ENCODE measurements around the gene CDC6. TPM values are rescaled to one million over a fixed set of nuclear protein-coding genes. Genes with fewer than 3 reads are reported as not detected.

Gene CDC6
- total and polyA plus RNA-seq, 2 donors (not counting 3 experiments of a cell fraction or from before 2014, with no cell fraction given) = 15.5 to 55.2 TPM

DNA sequence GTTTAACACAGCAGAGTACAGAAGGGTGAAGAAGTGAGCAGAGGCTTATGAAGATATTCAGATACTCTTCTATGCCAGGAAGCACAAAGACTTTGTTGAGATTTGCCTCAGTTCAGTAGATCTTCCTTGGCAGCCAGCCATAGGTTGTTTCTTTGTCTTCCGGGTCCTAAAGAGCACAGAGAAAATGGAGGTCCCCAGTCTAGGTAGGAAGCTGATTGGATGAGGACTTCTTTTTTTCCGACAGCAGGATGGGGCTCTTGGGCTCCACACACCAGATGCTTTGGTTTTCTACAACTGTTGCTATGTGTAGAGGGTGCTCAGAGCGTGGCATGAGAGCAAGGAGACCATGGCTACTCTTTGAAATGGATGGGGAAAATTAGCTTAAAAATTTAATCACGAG, 8.3 kb upstream of the CDC6 start:
- Histone ChIP-seq H3K79me2 (ENCODE audit: control insufficient read depth, insufficient read depth, low read length) (no peaks in the 10 kb centered on the region), H3K4me1 (ENCODE audit: control insufficient read depth, extremely low read depth, insufficient read depth, low read length) (peaks cover 13% of the 10 kb centered on the region), H3K4me3 (replicated peaks in 1 of 3; ENCODE audit: insufficient read depth in 1 of 3, low read depth in 1 of 3, low read length in 3 of 3) (no peak overlapping the region), H3K27ac (ENCODE audit: insufficient read depth, low read depth, low read length) (no peak overlapping the region), H3K9me3 (replicated peaks; ENCODE audit: control insufficient read depth, insufficient read depth, low read length) (no peaks in the 10 kb centered on the region), H3K9ac (replicated peaks; ENCODE audit: extremely low read depth, insufficient read depth, low read length) (no peak overlapping the region), H4K20me1 (replicated peaks; ENCODE audit: control insufficient read depth, extremely low read depth, insufficient read depth, low read length) (no peaks in the 10 kb centered on the region), H3K9me1 (replicated peaks; ENCODE audit: control insufficient read depth, extremely low read depth, insufficient read depth, low read length) (no peaks in the 10 kb centered on the region), H2AFZ (ENCODE audit: low read depth, low read length) (no peak overlapping the region), H3K36me3 (ENCODE audit: control insufficient read depth in 2 of 2, extremely low read depth in 1 of 2, insufficient read depth in 2 of 2, low read length in 2 of 2) (peaks cover 10 to 30% of the 10 kb centered on the region in 2 experiments), H3K4me2 (ENCODE audit: insufficient read depth, low read length) (no peak overlapping the region), H3K27me3 (ENCODE audit: control insufficient read depth in 2 of 2, insufficient read depth in 2 of 2, low read length in 2 of 2) (no peaks in the 10 kb centered on the region)
- intact Hi-C loops (cut with micrococcal nuclease) (loop anchor here (10.0 kb wide), 1 partner anchor 745 kb away; the partner anchor contains the start of gene KRTAP1-5), dilution Hi-C loops (cut with MboI; ENCODE audit: extremely low pct_ligation_motif_present, low sequenced_read_pairs) (no loop called here)
- no peak for DNase-seq (ENCODE audit: low read depth, low spot score)
- BruUV-seq (replicated peaks) = no TSS peak
- CTCF ChIA-PET = interaction anchor here (0.7 kb wide), 1 partner anchor 63 kb away, joined by 3 read pairs; no protein-coding TSS in a partner anchor
- FAIRE-seq = no peak
- POLR2A ChIA-PET = no interaction called here
- no peak for TF ChIP-seq FOS (IDR thresholded peaks at IDR 0.05; ENCODE audit: borderline replicate concordance, insufficient read depth, low read length)
- no peak for TF ChIP-seq GATA2 (IDR thresholded peaks at IDR 0.05; ENCODE audit: insufficient read depth, insufficient read length, low read depth, low read length)
- TF ChIP-seq EZH2 (IDR thresholded peaks at IDR 0.05; ENCODE audit: borderline replicate concordance, low read depth, low read length, severe bottlenecking) = no peak

DNA sequence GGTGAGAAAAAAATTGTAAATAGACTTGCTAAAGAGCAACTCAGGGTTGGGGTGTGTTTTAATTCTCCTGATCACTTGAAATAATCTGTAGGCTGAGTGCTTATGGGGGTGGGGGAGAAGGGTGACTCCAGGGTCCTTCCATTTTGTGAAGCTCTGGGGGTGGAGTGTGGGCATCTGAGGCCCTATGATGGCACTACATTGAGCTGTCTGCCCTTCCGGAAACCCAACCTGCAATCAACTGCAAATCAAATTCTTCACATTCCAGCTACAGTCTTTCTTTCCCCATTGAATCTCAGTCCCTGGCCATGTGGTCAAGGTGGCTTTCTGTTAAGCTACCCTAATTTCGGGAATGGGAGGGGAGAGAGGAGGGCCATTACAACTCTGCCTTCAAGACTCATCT, 6.0 kb upstream of the CDC6 start:
- H3K36me3 ChIP-seq (ENCODE audit: control insufficient read depth in 2 of 2, extremely low read depth in 1 of 2, insufficient read depth in 2 of 2, low read length in 2 of 2) = peaks cover 10 to 23% of the 10 kb centered on the region in 2 experiments
- no peak overlapping the region for H2AFZ ChIP-seq (ENCODE audit: low read depth, low read length)
- H3K9me1 ChIP-seq (replicated peaks; ENCODE audit: control insufficient read depth, extremely low read depth, insufficient read depth, low read length) = no peaks in the 10 kb centered on the region
- CTCF ChIA-PET = interaction anchor here (0.8 to 1.7 kb wide), 3 partner anchors 9 to 63 kb away, joined by 3 to 5 read pairs (median 4); partner anchors contain the start of gene WIPF2
- FAIRE-seq (no peak), DNase-seq (ENCODE audit: low read depth, low spot score) (no peak)
- intact Hi-C loops (cut with micrococcal nuclease) = loop anchor here (10.0 kb wide), 1 partner anchor 267 kb away; the partner anchor contains the start of gene CSF3
- BruUV-seq (replicated peaks) = no TSS peak
- H3K79me2 ChIP-seq (ENCODE audit: control insufficient read depth, insufficient read depth, low read length) = no peaks in the 10 kb centered on the region
- TF ChIP-seq EZH2 (IDR thresholded peaks at IDR 0.05; ENCODE audit: borderline replicate concordance, low read depth, low read length, severe bottlenecking) = no peak
- TF ChIP-seq, protein P1, sequence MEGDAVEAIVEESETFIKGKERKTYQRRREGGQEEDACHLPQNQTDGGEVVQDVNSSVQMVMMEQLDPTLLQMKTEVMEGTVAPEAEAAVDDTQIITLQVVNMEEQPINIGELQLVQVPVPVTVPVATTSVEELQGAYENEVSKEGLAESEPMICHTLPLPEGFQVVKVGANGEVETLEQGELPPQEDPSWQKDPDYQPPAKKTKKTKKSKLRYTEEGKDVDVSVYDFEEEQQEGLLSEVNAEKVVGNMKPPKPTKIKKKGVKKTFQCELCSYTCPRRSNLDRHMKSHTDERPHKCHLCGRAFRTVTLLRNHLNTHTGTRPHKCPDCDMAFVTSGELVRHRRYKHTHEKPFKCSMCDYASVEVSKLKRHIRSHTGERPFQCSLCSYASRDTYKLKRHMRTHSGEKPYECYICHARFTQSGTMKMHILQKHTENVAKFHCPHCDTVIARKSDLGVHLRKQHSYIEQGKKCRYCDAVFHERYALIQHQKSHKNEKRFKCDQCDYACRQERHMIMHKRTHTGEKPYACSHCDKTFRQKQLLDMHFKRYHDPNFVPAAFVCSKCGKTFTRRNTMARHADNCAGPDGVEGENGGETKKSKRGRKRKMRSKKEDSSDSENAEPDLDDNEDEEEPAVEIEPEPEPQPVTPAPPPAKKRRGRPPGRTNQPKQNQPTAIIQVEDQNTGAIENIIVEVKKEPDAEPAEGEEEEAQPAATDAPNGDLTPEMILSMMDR (IDR thresholded peaks at IDR 0.05; ENCODE audit: extremely low read depth in 1 of 2, insufficient read depth in 1 of 2, low read depth in 1 of 2, low read length in 2 of 2) = no peak
- no peak for TF ChIP-seq FOS (IDR thresholded peaks at IDR 0.05; ENCODE audit: borderline replicate concordance, insufficient read depth, low read length)
- TF ChIP-seq MYC (IDR thresholded peaks at IDR 0.05; ENCODE audit: low read depth, low read length) = no peak
- TF ChIP-seq POLR2A (IDR thresholded peaks at IDR 0.05; ENCODE audit: low read depth, low read length) = no peak
- TF ChIP-seq JUN (IDR thresholded peaks at IDR 0.05; ENCODE audit: borderline replicate concordance, insufficient read depth, insufficient read length, low read depth) = no peak
- TF ChIP-seq POLR2AphosphoS5 (IDR thresholded peaks at IDR 0.05; ENCODE audit: insufficient read depth, low read depth, low read length) = no peak
- TF ChIP-seq, protein P2, sequence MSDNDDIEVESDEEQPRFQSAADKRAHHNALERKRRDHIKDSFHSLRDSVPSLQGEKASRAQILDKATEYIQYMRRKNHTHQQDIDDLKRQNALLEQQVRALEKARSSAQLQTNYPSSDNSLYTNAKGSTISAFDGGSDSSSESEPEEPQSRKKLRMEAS (IDR thresholded peaks at IDR 0.05; ENCODE audit: insufficient read depth, insufficient read length) = no peak
- TF ChIP-seq GATA2 (IDR thresholded peaks at IDR 0.05; ENCODE audit: insufficient read depth, insufficient read length, low read depth, low read length) = no peak
- no peak overlapping the region for H3K9ac ChIP-seq (replicated peaks; ENCODE audit: extremely low read depth, insufficient read depth, low read length)
- H3K4me3 ChIP-seq (replicated peaks in 1 of 3; ENCODE audit: insufficient read depth in 1 of 3, low read depth in 1 of 3, low read length in 3 of 3) = no peak overlapping the region
- dilution Hi-C loops (cut with MboI; ENCODE audit: extremely low pct_ligation_motif_present, low sequenced_read_pairs) = no loop called here
- H3K9me3 ChIP-seq (replicated peaks; ENCODE audit: control insufficient read depth, insufficient read depth, low read length) = no peaks in the 10 kb centered on the region
- peaks cover 21% of the 10 kb centered on the region for H3K4me1 ChIP-seq (ENCODE audit: control insufficient read depth, extremely low read depth, insufficient read depth, low read length)
- POLR2A ChIA-PET = no interaction called here
- no peak overlapping the region for H3K27ac ChIP-seq (ENCODE audit: insufficient read depth, low read depth, low read length)
- H3K4me2 ChIP-seq (ENCODE audit: insufficient read depth, low read length) = no peak overlapping the region
- H3K27me3 ChIP-seq (ENCODE audit: control insufficient read depth in 2 of 2, insufficient read depth in 2 of 2, low read length in 2 of 2) = no peaks in the 10 kb centered on the region
- H4K20me1 ChIP-seq (replicated peaks; ENCODE audit: control insufficient read depth, extremely low read depth, insufficient read depth, low read length) = no peaks in the 10 kb centered on the region

Measured in endothelial cell of umbilical vein (primary cell).